Kidney (tissue), 14 donors: ENCODE measurements around the gene CLUH. TPM values are rescaled to one million over a fixed set of nuclear protein-coding genes. Genes with fewer than 3 reads are reported as not detected.

Experiments
- DNase-seq, 5 donors: peaks; one replicate each; pipeline ENCODE4 v3.0.0-alpha.2; 2013 to 2020
- FAIRE-seq: peaks from 2 replicates; lab custom pipeline; 2012; peaks lifted over from hg19 to GRCh38; lab: Jason Lieb, UNC
- H3K27ac ChIP-seq, 2 donors: one replicate each; pipeline ENCODE4 v1.7.0; 2013; ENCODE audit warnings: low read depth in 2 of 2, low read length in 2 of 2, inconsistent platforms in 1 of 2
- H3K27me3 ChIP-seq: one replicate; pipeline ENCODE4 v1.7.1; 2013; ENCODE audit warnings: low read length, inconsistent platforms; ENCODE audit not compliant: control insufficient read depth, insufficient read depth
- H3K36me3 ChIP-seq, 3 donors: one replicate each; pipeline versions ENCODE4 v1.7.0 to v1.7.1; 2013; ENCODE audit warnings: low read length in 3 of 3, control low read depth in 1 of 3, inconsistent platforms in 1 of 3; ENCODE audit not compliant: insufficient read depth in 3 of 3, control insufficient read depth in 2 of 3
- H3K4me1 ChIP-seq, 3 donors: one replicate each; pipeline versions ENCODE4 v1.7.0 to v1.7.1; 2013; ENCODE audit warnings: low read length in 3 of 3, inconsistent platforms in 1 of 3, low read depth in 1 of 3; ENCODE audit not compliant: control insufficient read depth in 2 of 3, insufficient read depth in 2 of 3
- H3K4me3 ChIP-seq, 3 donors: one replicate each; pipeline versions ENCODE4 v1.7.0 to v1.8.1; 2013; ENCODE audit warnings: low read length in 3 of 3, control low read depth in 1 of 3, inconsistent platforms in 1 of 3
- H3K9ac ChIP-seq, 3 donors: one replicate each; pipeline versions ENCODE4 v1.7.0 to v1.7.1; 2013; ENCODE audit warnings: low read length in 3 of 3, control low read depth in 1 of 3, inconsistent platforms in 1 of 3
- H3K9me3 ChIP-seq, 3 donors: one replicate each; pipeline versions ENCODE4 v1.7.0 to v1.7.1; 2013; ENCODE audit warnings: low read length in 3 of 3, control low read depth in 1 of 3, inconsistent platforms in 1 of 3; ENCODE audit not compliant: control insufficient read depth in 2 of 3, insufficient read depth in 1 of 3
- CTCF ChIP-seq: IDR thresholded peaks from 3 replicates; pipeline ENCODE4 v1.5.1; 2012; ENCODE audit warnings: mild to moderate bottlenecking, moderate library complexity, borderline replicate concordance; ENCODE audit not compliant: insufficient read depth; ENCODE audit errors: extremely low read depth
- intact Hi-C: fragments of 100-400 bp; cut with DNase I; formaldehyde crosslinking; loops from one replicate; pipeline ENCODE4 v1.11.1; 2022
- polyA plus RNA-seq: library from polyadenylated mRNA; stranded (reverse); fragments of 350-450 nt; fragmentation: Illumina TruSeq; extraction: RNeasy Lipid Tissue Mini Kit (QIAGEN cat#74804); gene quantifications from one replicate; pipeline ENCODE4 v1.2.3, GENCODE V29; 2014; ENCODE audit warnings: low read depth, low replicate concordance; ENCODE audit not compliant: insufficient read depth
- total RNA-seq: library from RNA; stranded (reverse); fragmentation: NEBNext Ultra II Directional; extraction: Animal tissue kit (Norgen Biotek cat#: 25700); gene quantifications from one replicate; pipeline ENCODE4 v1.2.1, GENCODE V29; 2021
- donor health status: control.
- donor health status: control.
- donor health status: control.
- donor health status: control.
- donor health status: control.
- donor health status: DM: yes; HTN: yes; CAD: no.
- donor health status: Normal renal cell carcinoma (clear cell type).

Gene CLUH
- total and polyA plus RNA-seq, 2 donors from 2014 or later = 49.5 to 93.1 TPM

GRCh38 chr17:2688351-2689342 is 22.9 kb downstream of the CLUH start:
- FAIRE-seq = no peak

GRCh38 chr17:2687074-2687418 is 24.5 kb downstream of the CLUH start:
- Histone ChIP-seq H3K27ac (no peak overlapping the region), H3K9me3 (no peaks in the 10 kb centered on the region), H3K9ac (no peak overlapping the region), H3K27me3 (no peaks in the 10 kb centered on the region), H3K4me3 (no peak overlapping the region), H3K36me3 (peaks cover 2 to 31% (median 18%) of the 10 kb centered on the region in 3 donors), H3K4me1 (no peaks in the 10 kb centered on the region)
- FAIRE-seq (no peak), DNase-seq (peak in 1 of 5 donors; percentile 41)
- no peak for TF ChIP-seq CTCF
- intact Hi-C loops = no loop called here

More at GRCh38 chr17:2688351-2689342, 22.9 kb downstream of the CLUH start:
- Histone ChIP-seq H3K4me3 (no peak overlapping the region), H3K27ac (no peak overlapping the region), H3K9ac (no peak overlapping the region), H3K36me3 (peaks cover 0 to 21% (median 8%) of the 10 kb centered on the region in 3 donors), H3K27me3 (no peaks in the 10 kb centered on the region), H3K4me1 (no peaks in the 10 kb centered on the region), H3K9me3 (no peaks in the 10 kb centered on the region)
- TF ChIP-seq CTCF = no peak
- intact Hi-C loops = no loop called here
- peak; percentile 49 to 70 (median 64) for DNase-seq

- intact Hi-C loops = no loop called here
- H3K9ac ChIP-seq = no peak overlapping the region
- no peaks in the 10 kb centered on the region for H3K9me3 ChIP-seq
- peak in 1 of 5 donors; percentile 62 for DNase-seq
- no peaks in the 10 kb centered on the region for H3K27me3 ChIP-seq
- no peak for FAIRE-seq
- no peak overlapping the region for H3K4me3 ChIP-seq
- no peak for TF ChIP-seq CTCF
- H3K27ac ChIP-seq = no peak overlapping the region
- H3K4me1 ChIP-seq = no peaks in the 10 kb centered on the region
- H3K36me3 ChIP-seq = peaks cover 2 to 37% (median 28%) of the 10 kb centered on the region in 3 donors
These were observed 25.9 kb downstream of the CLUH start for GRCh38 chr17:2685696-2686095.
